Measurements from ENCODE around the gene SYVN1. TPM values are rescaled to one million over a fixed set of nuclear protein-coding genes. Genes with fewer than 3 reads are reported as not detected.
A peak's percentile ranks its signal among the peaks of the same experiment; 100 is the strongest.

Gene SYVN1
- total RNA-seq, 1 experiment from 2014 or later: 45.9 TPM

GRCh38 chr11:65134952-65135632, 773 bp upstream of the SYVN1 start:
- H2AFZ ChIP-seq (ENCODE audit: low read depth, low read length, poor library complexity, severe bottlenecking): no peak overlapping the region
- ChIA-PET CTCF (interaction anchor here (1.2 to 2.6 kb wide), 6 partner anchors 9 to 46 kb away, joined by 3 to 9 read pairs (median 5); partner anchors contain the start of genes TM7SF2 and ZNHIT2), RAD21 (ENCODE audit: low non-redundant PET in 1 of 2, low total read pairs in 2 of 2, uncharacterized antibody in 2 of 2, unreplicated experiment in 2 of 2) (interaction anchor here (0.6 to 1.1 kb wide), 3 partner anchors 13 to 46 kb away, joined by 3 to 4 read pairs (median 3); partner anchors contain the start of genes CAPN1 (in 1 of the 2), FAU (in 1 of the 2) and MRPL49 (in 1 of the 2)), POLR2A (interaction anchor here (0.6 to 4.1 kb wide), 19 partner anchors 9 to 331 kb away, joined by 3 to 52 read pairs (median 4); partner anchors contain the start of genes CAPN1, FAU, MRPL49 and NEAT1)
- peak overlapping the region; percentile 89 for H3K27ac ChIP-seq (ENCODE audit: low read depth, low read length)
- TSS peak; percentile 84 for BruUV-seq (replicated peaks)
- DNase-seq (ENCODE audit: low read depth, low spot score) (peak; percentile 95), ATAC-seq (peak; percentile 88)
- peaks cover 13 to 22% of the 10 kb centered on the region in 2 experiments; a peak in 2 of 4 replicates for H3K36me3 ChIP-seq (ENCODE audit: control insufficient read depth in 1 of 2, insufficient read depth in 2 of 2, low read length in 2 of 2)
- peak overlapping the region; percentile 95 for H3K4me2 ChIP-seq (ENCODE audit: low read length)
- H3K4me3 ChIP-seq (replicated peaks in 1 of 2; ENCODE audit: low read depth in 1 of 2, low read length in 2 of 2): peak overlapping the region; percentile 81 to 98
- peak overlapping the region; percentile 89 for H3K9ac ChIP-seq (ENCODE audit: low read length)
- H3K9me3 ChIP-seq (ENCODE audit: control insufficient read depth in 1 of 2, insufficient read depth in 1 of 2, low read depth in 1 of 2, low read length in 2 of 2): no peaks in the 10 kb centered on the region
- intact Hi-C loops (cut with micrococcal nuclease): loop anchor here (2.0 kb wide), 1 partner anchor 46 kb away; the partner anchor contains the start of gene CAPN1
- peaks cover 9 to 28% of the 10 kb centered on the region in 2 experiments; a peak in 3 of 4 replicates for H3K4me1 ChIP-seq (ENCODE audit: control insufficient read depth in 1 of 2, insufficient read depth in 2 of 2, low read length in 2 of 2)
- no peaks in the 10 kb centered on the region for H3K27me3 ChIP-seq (ENCODE audit: insufficient read depth, low read length)
- no peaks in the 10 kb centered on the region for H4K20me1 ChIP-seq (ENCODE audit: insufficient read depth)
- no peak for TF ChIP-seq ZFX (IDR thresholded peaks at IDR 0.05)
- TF ChIP-seq POLR2AphosphoS5 (IDR thresholded peaks at IDR 0.05; ENCODE audit: low read depth, low read length): peak; percentile 97
- TF ChIP-seq EZH2 (IDR thresholded peaks at IDR 0.05): no peak
- TF ChIP-seq POLR2A (IDR thresholded peaks at IDR 0.05; ENCODE audit: borderline replicate concordance, extremely low read depth, insufficient read depth, insufficient read length): peak; percentile 83
- no peak for TF ChIP-seq SP1 (IDR thresholded peaks at IDR 0.05; ENCODE audit: low read depth)
- H3K9me2 ChIP-seq (ENCODE audit: insufficient read depth): no peaks in the 10 kb centered on the region
- peaks cover 27% of the 10 kb centered on the region for H3K79me2 ChIP-seq (ENCODE audit: insufficient read depth, low read length)

DNA sequence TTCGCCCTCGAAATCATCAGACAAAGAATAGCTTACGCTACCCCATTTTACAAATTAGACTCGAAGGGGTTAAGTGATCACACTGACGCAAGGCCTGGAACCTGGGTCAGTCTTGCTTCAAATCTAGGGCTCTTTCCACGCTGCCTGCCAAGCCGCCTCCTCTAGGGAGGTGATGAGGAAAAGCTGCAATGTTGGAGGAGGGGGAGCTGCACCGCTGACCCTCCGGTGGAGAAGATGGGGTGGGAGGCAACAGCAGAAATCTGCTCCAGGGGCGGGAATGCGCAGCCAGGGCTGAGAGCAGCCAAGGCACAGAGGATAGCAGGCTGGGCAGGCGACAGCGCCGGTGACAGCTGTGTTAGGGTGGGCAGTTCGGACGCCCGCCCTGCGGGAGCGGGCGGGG, 595 bp downstream of the SYVN1 start:
- Histone ChIP-seq H3K9me3 (ENCODE audit: control insufficient read depth in 1 of 2, insufficient read depth in 1 of 2, low read depth in 1 of 2, low read length in 2 of 2) (no peaks in the 10 kb centered on the region), H3K4me3 (replicated peaks in 1 of 2; ENCODE audit: low read depth in 1 of 2, low read length in 2 of 2) (peak overlapping the region; percentile 81 to 98), H3K79me2 (ENCODE audit: insufficient read depth, low read length) (peaks cover 27% of the 10 kb centered on the region), H3K9ac (ENCODE audit: low read length) (peak overlapping the region; percentile 89), H3K27me3 (ENCODE audit: insufficient read depth, low read length) (no peaks in the 10 kb centered on the region), H2AFZ (ENCODE audit: low read depth, low read length, poor library complexity, severe bottlenecking) (no peak overlapping the region), H3K4me1 (ENCODE audit: control insufficient read depth in 1 of 2, insufficient read depth in 2 of 2, low read length in 2 of 2) (peaks cover 9 to 28% of the 10 kb centered on the region in 2 experiments; a peak in 3 of 4 replicates), H3K9me2 (ENCODE audit: insufficient read depth) (no peaks in the 10 kb centered on the region), H3K27ac (ENCODE audit: low read depth, low read length) (peak overlapping the region; percentile 89), H3K36me3 (ENCODE audit: control insufficient read depth in 1 of 2, insufficient read depth in 2 of 2, low read length in 2 of 2) (peaks cover 14 to 36% of the 10 kb centered on the region in 2 experiments; a peak in 3 of 4 replicates), H3K4me2 (ENCODE audit: low read length) (peak overlapping the region; percentile 95), H4K20me1 (ENCODE audit: insufficient read depth) (no peaks in the 10 kb centered on the region)
- no peak for ATAC-seq
- CTCF ChIA-PET: no interaction called here
- RAD21 ChIA-PET (ENCODE audit: low non-redundant PET in 1 of 2, low total read pairs in 2 of 2, uncharacterized antibody in 2 of 2, unreplicated experiment in 2 of 2): no interaction called here
- no peak for DNase-seq (ENCODE audit: low read depth, low spot score)
- BruUV-seq (replicated peaks): no TSS peak
- intact Hi-C loops (cut with micrococcal nuclease): loop anchor here (1.0 to 2.0 kb wide), 2 partner anchors 11 to 47 kb away; partner anchors contain the start of genes CAPN1, FAU and MRPL49
- POLR2A ChIA-PET: interaction anchor here (0.8 to 4.1 kb wide), 3 partner anchors 12 to 47 kb away, joined by 3 to 52 read pairs (median 12); partner anchors contain the start of genes FAU, MRPL49 and TM7SF2
- TF ChIP-seq CEBPB (IDR thresholded peaks at IDR 0.05; ENCODE audit: low read depth) (no peak), SIN3A (IDR thresholded peaks at IDR 0.05; ENCODE audit: low read depth) (no peak)
- TF ChIP-seq, protein P1, sequence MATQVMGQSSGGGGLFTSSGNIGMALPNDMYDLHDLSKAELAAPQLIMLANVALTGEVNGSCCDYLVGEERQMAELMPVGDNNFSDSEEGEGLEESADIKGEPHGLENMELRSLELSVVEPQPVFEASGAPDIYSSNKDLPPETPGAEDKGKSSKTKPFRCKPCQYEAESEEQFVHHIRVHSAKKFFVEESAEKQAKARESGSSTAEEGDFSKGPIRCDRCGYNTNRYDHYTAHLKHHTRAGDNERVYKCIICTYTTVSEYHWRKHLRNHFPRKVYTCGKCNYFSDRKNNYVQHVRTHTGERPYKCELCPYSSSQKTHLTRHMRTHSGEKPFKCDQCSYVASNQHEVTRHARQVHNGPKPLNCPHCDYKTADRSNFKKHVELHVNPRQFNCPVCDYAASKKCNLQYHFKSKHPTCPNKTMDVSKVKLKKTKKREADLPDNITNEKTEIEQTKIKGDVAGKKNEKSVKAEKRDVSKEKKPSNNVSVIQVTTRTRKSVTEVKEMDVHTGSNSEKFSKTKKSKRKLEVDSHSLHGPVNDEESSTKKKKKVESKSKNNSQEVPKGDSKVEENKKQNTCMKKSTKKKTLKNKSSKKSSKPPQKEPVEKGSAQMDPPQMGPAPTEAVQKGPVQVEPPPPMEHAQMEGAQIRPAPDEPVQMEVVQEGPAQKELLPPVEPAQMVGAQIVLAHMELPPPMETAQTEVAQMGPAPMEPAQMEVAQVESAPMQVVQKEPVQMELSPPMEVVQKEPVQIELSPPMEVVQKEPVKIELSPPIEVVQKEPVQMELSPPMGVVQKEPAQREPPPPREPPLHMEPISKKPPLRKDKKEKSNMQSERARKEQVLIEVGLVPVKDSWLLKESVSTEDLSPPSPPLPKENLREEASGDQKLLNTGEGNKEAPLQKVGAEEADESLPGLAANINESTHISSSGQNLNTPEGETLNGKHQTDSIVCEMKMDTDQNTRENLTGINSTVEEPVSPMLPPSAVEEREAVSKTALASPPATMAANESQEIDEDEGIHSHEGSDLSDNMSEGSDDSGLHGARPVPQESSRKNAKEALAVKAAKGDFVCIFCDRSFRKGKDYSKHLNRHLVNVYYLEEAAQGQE (IDR thresholded peaks at IDR 0.05; ENCODE audit: low read depth): no peak
